SK-N-MC (cell line): ENCODE results near the gene PTPN11.

ENCODE experiments used
- EZH2 ChIP-seq: fragments of 200-600 bp; sonication (generic); IDR thresholded peaks from one replicate; pipeline ENCODE4 v1.6.1; 2017; ENCODE audit warnings: antibody characterized with exemption
- FOXP2 ChIP-seq: optimal IDR thresholded peaks from 2 replicates; pipeline ENCODE3; 2011; ENCODE audit warnings: mild to moderate bottlenecking, moderate library complexity; ENCODE audit not compliant: insufficient read depth; ENCODE audit errors: extremely low read length, control extremely low read depth
- POLR2AphosphoS5 ChIP-seq: IDR thresholded peaks from 2 replicates; pipeline ENCODE4 v1.6.1; 2012; ENCODE audit warnings: mild to moderate bottlenecking, low read depth, low read length, borderline replicate concordance

DNA sequence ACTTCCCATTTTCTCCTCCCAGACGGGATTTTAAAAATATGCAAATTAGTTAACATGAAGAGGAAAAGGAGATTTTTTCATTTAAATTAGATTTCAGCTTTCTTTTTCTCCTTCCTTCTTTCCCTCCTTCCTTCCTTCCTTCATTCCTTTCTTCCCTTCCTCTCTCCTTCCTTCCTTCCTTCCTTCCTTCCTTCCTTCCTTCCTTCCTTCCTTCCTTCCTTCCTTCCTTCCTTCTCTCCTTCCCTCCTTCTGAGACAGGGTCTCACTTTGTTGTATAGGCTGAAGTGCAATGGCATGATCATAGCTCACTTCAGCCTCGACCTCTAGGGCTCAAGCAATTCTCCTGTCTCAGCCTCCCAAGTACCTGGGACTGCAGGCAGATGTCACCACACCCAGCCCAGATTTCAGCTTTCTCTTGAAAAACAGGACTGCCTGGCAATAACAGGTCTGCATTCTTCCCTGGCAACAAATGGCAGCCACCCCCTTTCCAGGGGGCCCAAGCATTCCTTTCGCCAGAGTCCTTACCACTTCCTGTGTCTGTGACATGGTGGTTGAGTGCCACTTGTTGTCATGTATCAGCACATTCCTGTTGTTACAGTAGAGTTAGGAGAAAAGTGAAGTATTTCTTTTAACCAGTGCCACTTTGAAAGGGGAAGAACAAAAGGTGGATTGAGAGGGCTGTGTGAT lies 119.1 kb downstream of the PTPN11 start:
- TF ChIP-seq POLR2AphosphoS5: peak; percentile 38; the same call in 1 of the 2 replicates
- TF ChIP-seq EZH2: no peak
- peak; percentile 29 for TF ChIP-seq FOXP2
